HG03354 (cell line): ENCODE results near the gene TBCC.
"Not testable (repeated sequence)": the region's sequence is repeated elsewhere in the genome, so short reads cannot be mapped to it uniquely, and the experiment has no call there.

Experiments used
- ATAC-seq: cut with Tn5 transposase; IDR thresholded peaks from one replicate; pipeline ENCODE4 v1.9.1; 2021; ENCODE audit warnings: mild to moderate bottlenecking; ENCODE audit not compliant: unreplicated experiment, poor library complexity, severe bottlenecking

The TBCC gene

DNA sequence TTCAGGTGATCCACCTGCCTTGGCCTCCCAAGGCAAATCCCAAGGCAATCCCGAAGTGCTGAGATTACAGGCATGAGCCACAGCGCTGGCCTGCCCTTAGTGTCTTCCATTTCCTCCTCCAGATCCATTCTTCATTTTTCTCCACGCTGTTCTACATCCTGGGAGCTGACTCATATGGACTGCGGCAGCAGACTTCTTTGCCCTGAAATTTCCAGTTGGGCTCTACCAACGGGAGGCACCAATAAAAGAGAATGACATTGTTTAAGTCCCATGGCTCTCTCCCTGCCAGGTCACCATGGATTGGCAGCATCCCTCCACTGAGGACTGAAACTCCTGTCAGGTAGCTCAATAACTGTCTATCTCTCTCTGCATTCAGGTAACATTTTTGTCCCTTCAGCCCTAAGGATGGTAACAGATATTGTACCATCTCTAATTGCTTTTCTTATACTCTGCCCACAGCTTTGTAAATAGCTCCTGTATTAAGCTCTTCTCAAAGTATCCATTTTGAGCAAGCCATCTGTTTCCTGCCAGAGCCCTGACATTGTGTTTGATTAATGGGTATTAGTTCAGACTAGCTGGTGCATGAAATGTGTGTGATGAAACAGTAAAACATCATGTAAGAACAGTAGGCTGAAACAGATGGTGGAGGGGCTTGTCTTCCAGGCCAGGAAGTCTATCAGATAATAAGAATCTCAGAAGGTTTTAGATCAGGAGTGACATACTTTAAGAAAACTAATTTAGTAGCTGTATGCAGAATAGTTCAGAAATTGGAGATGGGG is 3.6 kb downstream of the TBCC start:
- ATAC-seq, result no peak

DNA sequence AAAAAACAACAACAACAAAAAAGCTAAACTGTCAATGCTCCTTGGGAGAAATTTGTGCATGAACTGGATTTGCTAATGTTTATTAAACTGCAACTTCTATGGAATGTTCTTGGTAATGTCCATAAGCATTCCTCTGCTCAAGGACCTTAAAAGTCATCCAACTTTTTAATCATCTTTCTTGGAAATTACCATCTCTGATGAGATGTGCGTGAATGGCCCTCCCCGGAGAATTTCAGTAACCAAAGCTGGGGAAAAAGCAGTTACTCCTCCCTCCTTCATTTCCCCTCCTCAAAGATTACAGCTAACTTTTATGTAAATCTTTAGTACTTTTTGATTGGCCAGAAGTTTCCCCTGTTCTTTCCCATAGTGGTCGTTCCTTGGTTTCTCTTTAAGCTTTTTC is 5.2 kb downstream of the TBCC start:
- ATAC-seq, result no peak

DNA sequence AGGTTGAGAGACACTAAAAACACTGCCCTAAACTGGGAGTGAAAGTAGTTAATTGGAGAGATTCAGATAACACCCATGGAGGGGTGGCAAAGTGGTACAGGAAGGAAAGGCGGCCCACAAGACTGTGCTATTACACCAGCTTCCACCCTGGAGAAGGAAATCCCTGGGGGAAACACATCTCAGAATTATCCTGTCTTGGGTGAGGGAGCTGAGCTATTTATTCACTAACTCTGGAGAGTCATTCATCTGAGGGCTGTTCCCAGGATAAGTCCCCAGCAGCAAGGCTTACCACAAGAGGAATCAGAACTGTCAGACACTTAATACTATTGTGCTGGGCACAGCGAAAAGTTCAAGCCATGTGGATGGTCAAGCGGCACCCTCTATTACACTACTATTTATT is 9.9 kb downstream of the TBCC start:
- ATAC-seq, result no peak

DNA sequence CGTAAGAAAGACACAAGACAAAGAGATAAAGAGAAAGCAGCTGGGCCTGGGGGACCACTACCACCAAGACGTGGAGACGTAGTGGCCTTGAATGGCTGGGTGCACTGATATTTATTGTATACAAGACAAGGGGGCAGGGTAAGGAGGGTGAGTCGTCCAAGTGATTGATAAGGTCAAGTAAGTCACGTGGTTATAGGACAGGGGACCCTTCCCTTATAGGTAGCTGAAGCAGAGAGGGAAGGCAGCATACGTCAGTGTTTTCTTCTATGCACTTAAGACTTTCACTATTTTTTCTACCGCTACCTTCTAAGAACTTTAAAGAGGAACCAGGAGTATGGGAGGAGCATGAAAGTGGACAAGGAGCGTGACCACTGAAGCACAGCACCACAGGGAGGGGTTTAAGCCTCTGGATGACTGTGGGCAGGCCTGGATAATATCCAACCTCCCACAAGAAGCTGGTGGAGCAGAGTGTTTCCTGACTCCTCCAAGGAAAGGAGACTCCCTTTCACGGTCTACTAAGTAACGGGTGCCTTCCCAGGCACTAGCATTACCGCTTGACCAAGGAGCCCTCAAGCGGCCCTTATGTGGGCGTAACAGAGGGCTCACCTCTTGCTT is 11.9 kb downstream of the TBCC start:
- ATAC-seq, result not testable (repeated sequence)

DNA sequence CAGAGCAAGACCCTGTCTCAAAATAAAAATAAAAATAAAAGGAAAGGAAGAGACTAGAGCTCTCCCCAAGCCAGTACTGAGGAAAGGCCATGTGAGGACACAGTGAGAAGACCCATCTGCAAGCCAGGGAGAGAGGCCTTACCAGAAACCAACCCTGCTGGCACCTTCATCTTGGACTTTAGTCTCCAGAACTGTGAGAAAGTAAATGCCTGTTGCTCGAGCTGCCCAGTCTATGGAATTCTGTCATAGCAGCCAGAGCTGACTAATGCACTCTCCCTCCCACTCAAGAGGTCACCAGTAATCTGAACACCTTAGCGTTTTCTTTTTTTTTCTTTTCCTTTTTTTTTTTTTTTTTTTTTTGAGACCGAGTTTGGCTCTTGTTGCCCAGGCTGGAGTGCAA is 16.2 kb downstream of the TBCC start:
- no peak for ATAC-seq

DNA sequence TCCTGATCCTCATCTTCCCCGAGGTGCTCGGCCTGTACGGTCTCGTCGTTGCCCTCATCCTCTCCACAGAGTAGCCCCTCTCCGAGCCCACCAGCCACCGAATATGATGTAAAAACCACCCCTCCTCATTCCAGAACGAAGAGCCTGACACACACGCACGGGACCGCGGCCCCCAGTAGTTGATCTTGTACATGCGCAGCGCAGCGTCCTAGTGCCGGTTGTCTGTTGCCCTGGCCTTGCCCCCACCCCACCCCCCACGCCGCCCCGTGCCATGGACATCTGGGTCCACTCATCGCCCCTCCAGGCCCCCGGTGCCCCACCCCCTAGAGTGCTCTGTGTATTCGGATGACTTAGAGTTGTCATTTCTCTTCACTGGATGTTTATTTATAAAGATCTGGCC is 18.3 kb downstream of the TBCC start:
- no peak for ATAC-seq

DNA sequence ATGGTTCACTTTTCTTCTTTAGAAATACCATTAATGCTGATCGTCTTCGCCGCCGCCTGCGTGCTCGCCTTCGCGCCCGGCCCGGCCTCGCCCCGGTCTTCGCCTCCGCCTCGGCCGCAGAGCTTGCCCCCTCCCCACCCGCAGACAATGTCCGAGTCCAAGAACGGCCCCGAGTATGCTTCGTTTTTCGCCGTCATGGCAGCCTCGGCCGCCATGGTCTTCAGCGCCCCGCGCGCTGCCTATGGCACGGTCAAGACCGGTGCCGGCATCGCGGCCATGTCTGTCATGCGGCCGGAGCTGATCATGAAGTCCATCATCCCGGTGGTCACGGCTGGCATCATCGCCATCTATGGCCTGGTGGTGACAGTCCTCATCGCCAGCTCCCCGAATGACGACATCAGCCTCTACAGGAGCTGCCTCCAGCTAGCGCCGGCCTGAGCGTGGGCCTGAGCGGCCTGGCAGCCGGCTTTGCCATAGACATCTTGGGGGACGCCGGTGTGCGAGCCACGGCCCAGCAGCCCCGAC is 18.8 kb downstream of the TBCC start:
- no peak for ATAC-seq

DNA sequence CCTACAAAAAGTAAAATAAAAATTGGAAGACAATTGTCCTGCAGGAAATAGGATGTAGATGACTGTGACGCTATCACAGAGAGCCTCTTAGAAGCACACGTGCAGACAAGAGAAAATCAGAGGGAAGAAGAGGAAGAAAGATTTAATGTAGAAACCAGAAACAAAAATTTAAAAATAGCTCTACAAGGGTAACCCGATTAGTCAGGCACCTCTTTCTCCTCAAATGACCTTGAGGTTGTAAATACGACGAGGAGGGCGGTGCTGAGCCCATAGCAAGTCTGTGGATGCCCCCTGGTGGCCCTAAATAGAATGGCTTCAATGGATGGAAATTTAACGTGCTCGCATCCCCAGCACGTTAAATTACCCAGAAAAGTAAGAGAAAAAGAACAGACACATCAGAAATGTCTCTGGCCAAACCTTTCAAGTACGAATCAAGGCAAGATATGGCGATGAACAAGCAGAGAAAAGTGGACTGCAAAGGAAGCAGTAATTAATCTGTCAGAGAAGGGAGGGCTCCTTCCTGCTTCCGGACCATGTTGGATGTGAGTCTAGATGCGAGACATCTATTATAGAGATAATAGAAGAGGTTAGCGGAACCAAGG is 19.3 kb downstream of the TBCC start:
- peak; percentile 83 for ATAC-seq

DNA sequence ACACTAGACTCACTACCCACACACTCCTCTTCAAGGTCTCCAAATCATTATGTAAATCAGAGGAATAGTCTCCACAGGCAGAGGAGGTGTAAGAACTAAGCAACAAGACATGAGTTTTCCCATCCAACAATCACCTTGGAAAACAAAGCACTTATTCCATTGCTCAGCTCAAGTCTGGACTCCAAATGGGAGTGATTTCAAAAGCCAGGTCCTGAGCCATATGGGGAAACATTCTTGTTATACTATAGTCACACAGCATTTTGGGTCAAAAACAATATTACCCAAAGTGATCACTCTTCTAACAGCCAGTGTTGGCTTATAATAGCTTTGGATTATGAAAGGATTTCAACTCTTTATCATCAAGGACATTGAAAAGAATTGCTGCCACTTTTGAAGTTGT is 19.9 kb downstream of the TBCC start:
- no peak for ATAC-seq

DNA sequence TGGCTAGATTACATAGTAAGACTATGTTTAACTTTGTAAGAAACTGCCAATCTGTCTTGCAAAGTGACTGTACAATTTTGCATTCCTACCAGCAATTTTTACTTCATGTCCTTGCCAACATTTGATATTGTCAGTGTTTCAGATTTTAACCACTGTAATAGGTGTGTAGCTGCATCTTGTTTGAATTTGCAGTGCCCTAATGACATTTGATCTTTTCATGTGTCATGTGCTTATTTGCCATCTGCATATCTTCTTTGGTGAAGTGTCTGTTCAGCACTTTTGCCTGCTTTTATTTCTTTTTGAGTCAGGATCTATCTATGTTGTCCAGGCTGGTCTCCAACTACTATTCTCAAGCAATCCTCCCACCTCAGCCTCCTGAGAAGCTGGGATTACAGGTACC is 21.1 kb downstream of the TBCC start:
- no peak for ATAC-seq

DNA sequence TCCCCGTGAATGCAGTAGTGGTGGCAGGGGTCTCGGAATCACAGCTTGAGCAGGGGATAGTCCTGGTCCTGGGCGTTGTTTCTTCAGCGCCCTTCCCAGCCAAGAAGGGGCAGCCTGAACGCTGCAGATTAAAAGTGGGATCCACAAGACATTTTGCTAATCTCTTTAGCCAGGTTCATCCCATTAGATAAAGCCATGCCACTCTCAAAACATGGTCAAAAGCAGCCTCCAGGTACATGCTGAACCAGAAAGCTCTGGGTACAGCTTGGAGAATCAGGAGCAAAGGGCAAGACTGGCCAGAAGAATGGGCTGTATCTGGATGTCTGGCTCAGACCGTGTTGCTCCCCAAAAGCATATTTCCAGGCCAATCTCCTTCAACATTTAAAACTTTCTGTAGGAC is 23.4 kb downstream of the TBCC start, which contains the start of gene PRPH2:
Gene PRPH2 (minus strand): TSS at position 101 of the 400 bp plus-strand sequence. CDS start 263 bp downstream, outside the sequence.
- no peak for ATAC-seq

DNA sequence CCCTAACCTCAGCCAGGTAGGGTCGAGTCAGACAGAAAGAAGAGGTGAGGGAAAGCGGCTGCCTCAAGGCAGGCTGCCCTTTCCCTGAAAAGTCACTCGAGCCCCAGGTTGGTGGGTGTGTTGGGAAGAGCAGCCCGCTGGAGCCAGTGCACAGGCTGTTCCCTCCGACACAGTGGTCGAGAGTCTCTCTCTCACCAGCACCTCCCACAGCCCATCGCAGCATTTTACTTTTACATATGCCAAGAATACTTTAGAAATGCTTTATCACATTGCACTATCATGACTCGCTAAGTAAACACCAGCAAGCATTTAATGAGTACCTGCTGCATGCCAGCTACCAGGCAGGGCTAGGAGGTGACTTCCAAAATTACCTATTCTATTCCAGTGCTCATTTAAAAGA is 25.2 kb downstream of the TBCC start:
- ATAC-seq, result no peak

DNA sequence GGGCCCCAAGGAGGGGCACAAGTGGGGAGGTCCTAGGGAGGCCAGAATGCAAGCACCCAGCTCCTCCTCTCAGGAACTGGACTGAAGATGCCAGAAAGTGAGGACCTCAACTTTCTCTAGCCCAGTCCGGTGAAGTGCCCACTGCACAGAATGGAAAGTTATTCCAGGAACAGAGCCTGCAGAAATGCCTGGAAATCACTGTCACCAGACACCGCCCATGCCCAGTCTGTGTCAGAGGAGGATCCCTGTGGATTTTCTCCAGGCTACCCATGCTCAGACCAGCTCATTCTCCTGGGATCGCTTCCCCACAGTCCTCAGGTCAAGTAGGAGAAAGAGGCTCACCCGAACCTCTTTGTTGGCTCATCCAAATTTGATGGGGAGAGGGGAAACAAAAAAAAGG is 30.0 kb downstream of the TBCC start:
- ATAC-seq, result no peak

DNA sequence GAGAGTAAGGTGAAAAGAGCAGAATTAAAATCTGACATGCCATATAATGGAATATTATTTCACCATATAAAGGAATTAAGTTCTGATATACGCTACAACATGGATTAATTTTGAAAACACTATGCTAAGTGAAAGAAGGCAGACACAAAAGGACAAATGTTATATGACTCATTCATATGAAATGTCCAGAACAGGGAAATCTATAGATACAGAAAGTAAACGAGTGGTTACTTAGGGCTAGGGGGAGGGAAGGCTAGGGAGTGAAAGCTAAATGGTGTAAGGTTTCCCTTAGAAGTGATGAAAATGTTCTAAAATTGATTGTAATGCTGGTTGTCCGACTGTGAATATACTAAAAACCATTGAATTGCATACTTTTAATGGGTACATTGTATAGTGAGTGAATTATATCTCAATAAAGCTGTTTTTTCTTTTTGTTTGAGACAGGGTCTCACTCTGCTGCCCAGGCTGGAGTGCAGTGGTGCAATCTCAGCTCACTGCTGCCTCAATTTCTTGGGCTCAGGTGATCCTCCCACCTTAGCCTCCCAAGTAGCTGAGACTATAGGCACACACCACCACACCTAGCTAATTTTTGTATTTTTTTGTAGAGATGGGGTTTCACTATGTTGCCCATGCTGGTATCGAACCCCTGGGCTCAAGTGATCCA is 31.7 kb downstream of the TBCC start:
- no peak for ATAC-seq

DNA sequence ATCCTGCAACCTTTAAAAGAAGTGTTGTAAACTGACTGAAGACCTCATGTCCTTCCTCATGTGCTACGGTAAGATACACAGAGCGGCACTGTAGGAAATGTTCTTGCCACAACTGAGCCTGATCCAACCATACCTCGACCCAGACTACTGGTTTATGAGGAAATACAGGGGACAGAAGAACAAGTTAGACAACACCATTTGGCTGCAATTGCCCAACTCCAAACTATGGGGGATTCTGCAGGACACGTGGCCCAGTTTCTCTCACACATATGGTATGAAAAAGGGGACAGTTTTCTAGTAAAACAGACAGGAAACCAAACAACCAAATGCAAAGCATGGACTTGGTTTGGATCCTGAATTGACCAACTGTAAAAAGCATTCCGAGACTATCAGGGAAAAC is 34.0 kb downstream of the TBCC start:
- ATAC-seq, result no peak

DNA sequence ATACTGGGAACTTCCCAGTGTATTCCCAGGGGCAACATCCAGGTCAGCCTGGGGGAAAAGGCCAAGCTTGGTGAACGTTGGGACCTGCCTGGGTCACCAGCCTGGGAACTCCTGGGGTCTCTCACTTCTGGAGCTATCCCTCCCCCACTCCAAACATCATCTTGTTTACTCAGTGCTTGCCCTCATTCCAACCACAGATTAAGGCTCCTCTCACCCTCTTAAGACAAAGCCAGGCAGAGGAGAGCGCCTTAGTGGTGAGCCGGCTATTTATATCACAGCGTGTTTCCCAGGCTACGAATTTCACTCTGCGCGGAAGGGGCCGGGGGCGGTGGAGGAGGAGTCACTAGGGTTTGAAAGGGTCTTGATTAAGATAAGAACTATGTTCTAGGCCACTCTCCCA is 35.6 kb downstream of the TBCC start:
- no peak for ATAC-seq

DNA sequence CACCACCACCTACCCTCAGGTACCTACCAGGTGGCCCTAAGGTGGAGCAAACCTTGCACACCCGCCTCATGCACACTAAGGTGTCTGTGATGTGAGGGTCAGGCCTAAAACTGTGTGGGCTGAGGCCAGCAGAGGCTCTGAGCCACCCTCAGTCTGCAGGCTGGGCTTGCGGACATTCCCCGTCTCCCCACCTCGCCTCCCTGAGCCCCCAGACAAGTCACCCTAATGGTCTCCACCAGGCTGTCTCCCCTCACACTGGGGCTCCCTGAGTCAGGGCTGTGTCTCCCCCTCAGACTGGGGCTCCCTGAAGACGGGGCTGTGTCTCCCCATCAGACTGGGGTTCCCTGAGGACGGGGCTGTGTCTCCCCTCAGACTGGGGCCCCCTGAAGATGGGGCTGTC is 36.0 kb downstream of the TBCC start:
- no peak for ATAC-seq

DNA sequence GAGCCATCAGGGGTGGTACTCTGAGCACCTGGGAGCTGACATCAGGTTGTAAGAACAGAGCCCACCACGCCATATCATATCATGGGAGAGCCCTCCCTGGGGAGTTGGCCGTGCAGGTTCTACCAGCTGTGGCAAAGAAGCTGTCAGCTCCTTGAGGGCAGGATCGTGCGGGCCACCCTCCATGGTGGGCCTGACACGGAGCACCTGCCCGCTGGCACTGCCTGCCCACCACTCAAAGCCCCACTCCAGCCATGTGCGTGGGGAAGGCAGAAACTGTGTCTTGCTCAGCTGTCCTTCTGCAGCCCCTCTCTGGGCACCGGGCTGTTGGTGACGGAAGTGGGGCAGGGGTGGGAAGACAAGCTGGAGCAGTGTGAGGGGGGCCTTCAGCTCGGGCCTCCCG is 37.8 kb downstream of the TBCC start:
- no peak for ATAC-seq

DNA sequence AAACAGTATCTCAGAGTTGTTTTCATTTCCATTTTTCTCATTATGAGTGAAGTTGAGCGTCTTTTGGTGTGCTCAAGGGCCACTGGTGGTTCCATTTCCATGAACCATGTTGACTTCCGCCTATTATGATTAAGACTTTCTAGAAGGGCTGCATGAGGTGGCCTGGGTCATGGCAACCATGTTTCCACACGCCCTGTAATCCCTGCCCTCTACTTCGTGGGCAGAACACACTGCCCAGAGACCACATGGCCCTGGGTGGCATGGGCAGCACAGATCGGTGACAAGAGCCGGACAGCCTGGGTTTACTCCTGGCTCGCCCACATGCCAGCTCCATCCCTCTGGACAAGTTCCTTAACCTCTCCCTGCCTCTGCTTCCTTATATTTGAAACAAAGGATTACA is 38.3 kb downstream of the TBCC start:
- ATAC-seq, result no peak

DNA sequence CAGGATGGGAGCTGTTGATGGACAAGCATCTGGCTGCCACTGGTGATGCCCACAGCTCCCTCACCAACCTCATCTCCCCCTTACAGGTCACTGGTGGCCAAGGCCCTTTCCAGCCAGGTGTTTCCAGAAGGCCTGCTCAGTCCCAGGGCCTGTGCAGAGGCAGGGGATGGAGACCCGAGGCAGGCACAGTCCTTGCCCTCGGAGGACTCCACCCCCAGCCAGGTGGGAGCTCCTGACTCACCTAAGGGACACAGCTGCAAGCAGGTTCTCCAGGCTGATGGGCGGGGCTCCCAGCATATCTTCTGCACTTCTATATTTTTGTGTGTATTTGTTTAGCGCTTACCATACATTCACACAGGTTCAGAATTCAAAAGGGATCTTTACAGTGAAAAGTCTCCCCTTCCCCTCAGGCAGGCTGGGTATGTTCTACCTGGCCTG is 40.9 kb downstream of the TBCC start:
- no peak for ATAC-seq
